Body of pancreas (tissue), 4 donors: ENCODE measurements around the gene MRPS7. TPM values are rescaled to one million over a fixed set of nuclear protein-coding genes. Genes with fewer than 3 reads are reported as not detected.
A peak's percentile ranks its signal among the peaks of the same experiment; 100 is the strongest.

Source experiments
- ATAC-seq: fragments of 150-250 bp; one replicate; pipeline ENCODE4 v1.9.1; 2016
- DNase-seq, 4 donors: peaks; one replicate each; pipeline ENCODE4 v3.0.0-alpha.2; 2019
- H3K27ac ChIP-seq, 4 donors: fragments of 200-600 bp; sonication (generic); 1 replicate in 3 of 4; 2 replicates in 1 of 4; pipeline versions ENCODE4 v1.5.1 to v1.6.1; 2016 to 2019; ENCODE audit warnings: mild to moderate bottlenecking in 1 of 4, mixed read lengths in 1 of 4, moderate library complexity in 1 of 4
- H3K27me3 ChIP-seq, 2 donors: fragments of 200-600 bp; sonication (generic); one replicate each; pipeline ENCODE4 v1.6.0; 2016; ENCODE audit warnings: mild to moderate bottlenecking in 1 of 2
- H3K36me3 ChIP-seq, 2 donors: fragments of 200-600 bp; sonication (generic); replicated peaks in 1 of 2; 2 replicates each; pipeline ENCODE4 v1.5.1; 2016; ENCODE audit warnings: low read depth in 2 of 2; ENCODE audit not compliant: insufficient read depth in 1 of 2
- H3K4me1 ChIP-seq: fragments of 200-600 bp; sonication (generic); one replicate; pipeline ENCODE4 v1.6.0; 2016
- H3K4me3 ChIP-seq, 2 donors: fragments of 200-600 bp; sonication (generic); 1 replicate in 1 of 2; 2 replicates in 1 of 2; pipeline ENCODE4 v1.5.1; 2016 to 2019
- H3K9me3 ChIP-seq, 3 donors: fragments of 200-600 bp; sonication (generic); 1 replicate in 2 of 3; 2 replicates in 1 of 3; pipeline ENCODE4 v1.5.1; 2016
- CTCF ChIP-seq, 7 experiments: fragments of 450-650 bp in 4 of 7; fragments of 200-600 bp in 3 of 7; sonication (generic) in 3 of 7; IDR thresholded peaks; one replicate each; pipeline ENCODE4 v1.5.1; 2016 to 2019; ENCODE audit warnings: antibody characterized with exemption in 7 of 7
- POLR2A ChIP-seq, 3 donors: fragments of 450-650 bp; IDR thresholded peaks; one replicate each; pipeline ENCODE4 v1.6.1; 2016; ENCODE audit warnings: antibody characterized with exemption in 3 of 3, mild to moderate bottlenecking in 2 of 3
- WGBS, 2 donors: methylation state at CpG; one replicate each; pipeline ENCODE4 v1.1.5; 2017; 5-methylcytosine and 5-hydroxymethylcytosine counted together
- intact Hi-C: fragments of 100-400 bp; cut with DNase I; formaldehyde crosslinking; loops from one replicate; pipeline ENCODE4 v1.15.1; 2023
- total RNA-seq, 2 donors: library from RNA; depleted of rRNA; stranded (reverse); fragments of >200 nt; gene quantifications; one replicate each; pipeline ENCODE4 v1.1.0, GENCODE V29; 2016

MRPS7 gene
- total RNA-seq, 2 donors from 2014 or later: 13.7 to 25.4 TPM

GRCh38 chr17:75232786-75233185 is 28.9 kb upstream of the MRPS7 start:
- H3K9me3 ChIP-seq: no peaks in the 10 kb centered on the region
- 96 to 97% methylated on average over 10 to 13 of the region's 13 CpGs for WGBS, 2 donors
- peaks cover 8% of the 10 kb centered on the region for H3K4me1 ChIP-seq
- no peak for ATAC-seq
- DNase-seq: no peak
- H3K4me3 ChIP-seq: no peak overlapping the region
- TF ChIP-seq POLR2A (IDR thresholded peaks at IDR 0.05): no peak
- TF ChIP-seq CTCF (IDR thresholded peaks at IDR 0.05): no peak
- intact Hi-C loops: no loop called here
- no peaks in the 10 kb centered on the region for H3K27me3 ChIP-seq
- no peak overlapping the region for H3K27ac ChIP-seq
- H3K36me3 ChIP-seq: peaks cover 14 to 33% of the 10 kb centered on the region in 2 donors

- 86 to 97% methylated on average over 5 to 12 of the region's 12 CpGs for WGBS, 2 donors
Observed at GRCh38 chr17:75237100-75238014, 24.3 kb upstream of the MRPS7 start.

GRCh38 chr17:75238020-75238580 is 23.6 kb upstream of the MRPS7 start:
- no peaks in the 10 kb centered on the region for H3K9me3 ChIP-seq
- no peaks in the 10 kb centered on the region for H3K27me3 ChIP-seq
- H3K4me3 ChIP-seq: no peak overlapping the region
- intact Hi-C loops: no loop called here
- WGBS, 2 donors: 73% methylated on average over 11 of the region's 11 CpGs; no CpG with 5 or more reads in 1 of the 2 donors
- TF ChIP-seq POLR2A (IDR thresholded peaks at IDR 0.05) (no peak), CTCF (IDR thresholded peaks at IDR 0.05) (no peak)
- DNase-seq (no peak), ATAC-seq (no peak)
- H3K4me1 ChIP-seq: no peaks in the 10 kb centered on the region
- H3K27ac ChIP-seq: peak overlapping the region in 1 of 4 donors; percentile 9
- peaks cover 12 to 44% of the 10 kb centered on the region in 2 donors for H3K36me3 ChIP-seq

More at GRCh38 chr17:75237100-75238014, 24.3 kb upstream of the MRPS7 start:
- H3K4me1 ChIP-seq: no peaks in the 10 kb centered on the region
- peaks cover 17 to 44% of the 10 kb centered on the region in 2 donors for H3K36me3 ChIP-seq
- no peak overlapping the region for H3K4me3 ChIP-seq
- intact Hi-C loops: no loop called here
- DNase-seq: no peak
- ATAC-seq: no peak
- H3K27ac ChIP-seq: no peak overlapping the region
- no peaks in the 10 kb centered on the region for H3K9me3 ChIP-seq
- no peak for TF ChIP-seq CTCF (IDR thresholded peaks at IDR 0.05)
- TF ChIP-seq POLR2A (IDR thresholded peaks at IDR 0.05): no peak
- no peaks in the 10 kb centered on the region for H3K27me3 ChIP-seq

DNA sequence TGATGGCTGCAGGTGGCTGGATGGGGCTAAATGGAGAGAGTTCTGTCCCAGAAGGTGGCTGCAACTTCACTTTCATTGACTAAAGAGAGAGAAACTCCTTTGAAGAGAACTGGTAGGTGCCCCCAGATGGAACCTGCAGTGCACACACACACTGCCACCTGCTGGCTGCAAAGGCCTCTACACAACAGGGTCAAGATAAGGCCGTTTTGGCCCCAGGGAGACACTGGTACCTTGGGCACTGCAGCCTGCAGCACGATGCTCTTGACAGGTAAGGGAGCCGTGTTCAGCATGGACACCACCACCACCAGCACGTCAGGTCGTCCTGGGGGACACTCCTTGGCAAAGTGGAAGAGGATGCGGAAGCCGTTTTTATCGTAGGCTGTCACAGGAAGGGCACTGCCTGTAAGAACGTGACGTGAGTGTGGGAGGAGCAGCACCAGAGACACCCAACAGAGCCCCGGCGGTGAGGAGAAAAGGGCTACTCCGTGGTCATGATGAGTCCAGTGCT is 22.9 kb upstream of the MRPS7 start:
- ATAC-seq (peak; percentile 77), DNase-seq (peak; percentile 64 to 68 (median 66))
- Histone ChIP-seq H3K9me3 (no peaks in the 10 kb centered on the region), H3K27me3 (no peaks in the 10 kb centered on the region), H3K4me1 (no peaks in the 10 kb centered on the region), H3K36me3 (peaks cover 12 to 49% of the 10 kb centered on the region in 2 donors), H3K27ac (peak overlapping the region in 1 of 4 donors; percentile 9), H3K4me3 (no peak overlapping the region)
- intact Hi-C loops: no loop called here
- 54 to 69% methylated on average over 12 to 13 of the region's 13 CpGs for WGBS, 2 donors
- TF ChIP-seq POLR2A (IDR thresholded peaks at IDR 0.05) (no peak), CTCF (IDR thresholded peaks at IDR 0.05) (peak; percentile 65 to 76 (median 71))
